GM10847 (cell line): Measurements from ENCODE around the gene CHRM5.

ENCODE experiments used
- POLR2A ChIP-seq: IDR thresholded peaks from 2 replicates; pipeline ENCODE4 v1.6.1; 2011; ENCODE audit not compliant: insufficient read length; ENCODE audit errors: extremely low read depth

CHRM5 gene

GRCh38 chr15:34107315-34107714, 139.0 kb downstream of the CHRM5 start:
- no peak for TF ChIP-seq POLR2A

GRCh38 chr15:34109797-34110663, 141.7 kb downstream of the CHRM5 start:
- no peak for TF ChIP-seq POLR2A

- no peak for TF ChIP-seq POLR2A
These were observed 143.2 kb downstream of the CHRM5 start for GRCh38 chr15:34111488-34111887.

GRCh38 chr15:34114215-34114614, 145.9 kb downstream of the CHRM5 start:
- TF ChIP-seq POLR2A: no peak

- no peak for TF ChIP-seq POLR2A
These were observed 146.4 kb downstream of the CHRM5 start for GRCh38 chr15:34114739-34115138.

- TF ChIP-seq POLR2A: no peak
These were observed 148.3 kb downstream of the CHRM5 start for GRCh38 chr15:34116620-34117019.
